Nephron (organoid): ENCODE results near the gene HCFC2.

Source experiments
- H3K27ac Mint-ChIP-seq, 3 experiments: 2 replicates each; pipeline ENCODE4 v1.8.0; 2020; ENCODE audit warnings: mixed read lengths in 3 of 3, mild to moderate bottlenecking in 2 of 3, moderate library complexity in 1 of 3
- H3K27me3 Mint-ChIP-seq: 2 replicates; pipeline ENCODE4 v1.8.0; 2021; ENCODE audit warnings: low read depth, mild to moderate bottlenecking, moderate library complexity, mixed read lengths
- H3K36me3 Mint-ChIP-seq: 2 replicates; pipeline ENCODE4 v1.8.0; 2020; ENCODE audit warnings: low read depth, mixed read lengths
- H3K4me1 Mint-ChIP-seq: 2 replicates; pipeline ENCODE4 v1.8.0; 2020; ENCODE audit warnings: mixed read lengths
- H3K4me3 Mint-ChIP-seq, 3 experiments: 2 replicates each; pipeline ENCODE4 v1.8.0; 2020; ENCODE audit warnings: mild to moderate bottlenecking in 3 of 3, mixed read lengths in 3 of 3, moderate library complexity in 2 of 3
- H3K9me3 Mint-ChIP-seq: 2 replicates; pipeline ENCODE4 v1.8.0; 2020; ENCODE audit warnings: mixed read lengths
- CTCF ChIP-seq, 3 experiments: fragments of 200-600 bp; sonication (generic); IDR thresholded peaks; one replicate each; pipeline ENCODE4 v1.5.0; 2021; ENCODE audit warnings: antibody characterized with exemption in 3 of 3; ENCODE audit not compliant: unreplicated experiment in 3 of 3

HCFC2 gene

GRCh38 chr12:104095289-104095688 is 31.0 kb downstream of the HCFC2 start:
- H3K4me3 Mint-ChIP-seq = no peak overlapping the region
- no peaks in the 10 kb centered on the region for H3K4me1 Mint-ChIP-seq
- no peaks in the 10 kb centered on the region for H3K9me3 Mint-ChIP-seq
- peaks cover 61% of the 10 kb centered on the region for H3K36me3 Mint-ChIP-seq
- no peak for TF ChIP-seq CTCF (IDR thresholded peaks at IDR 0.05; ENCODE audit: unreplicated experiment in 3 of 3)
- no peak overlapping the region for H3K27ac Mint-ChIP-seq
- no peaks in the 10 kb centered on the region for H3K27me3 Mint-ChIP-seq

GRCh38 chr12:104097954-104098353 is 33.6 kb downstream of the HCFC2 start:
- no peak overlapping the region for H3K4me3 Mint-ChIP-seq
- no peak overlapping the region for H3K27ac Mint-ChIP-seq
- H3K4me1 Mint-ChIP-seq = no peaks in the 10 kb centered on the region
- no peaks in the 10 kb centered on the region for H3K27me3 Mint-ChIP-seq
- peaks cover 61% of the 10 kb centered on the region for H3K36me3 Mint-ChIP-seq
- no peak for TF ChIP-seq CTCF (IDR thresholded peaks at IDR 0.05; ENCODE audit: unreplicated experiment in 3 of 3)
- H3K9me3 Mint-ChIP-seq = no peaks in the 10 kb centered on the region

GRCh38 chr12:104105461-104105860 is 41.1 kb downstream of the HCFC2 start:
- Mint-ChIP-seq H3K4me1 (peaks cover 6% of the 10 kb centered on the region), H3K4me3 (no peak overlapping the region), H3K9me3 (no peaks in the 10 kb centered on the region), H3K36me3 (peaks cover 18% of the 10 kb centered on the region), H3K27me3 (no peaks in the 10 kb centered on the region), H3K27ac (no peak overlapping the region)
- TF ChIP-seq CTCF (IDR thresholded peaks at IDR 0.05; ENCODE audit: unreplicated experiment in 3 of 3) = no peak

GRCh38 chr12:104106965-104107364 is 42.6 kb downstream of the HCFC2 start:
- H3K4me3 Mint-ChIP-seq = no peak overlapping the region
- H3K27me3 Mint-ChIP-seq = no peaks in the 10 kb centered on the region
- no peak for TF ChIP-seq CTCF (IDR thresholded peaks at IDR 0.05; ENCODE audit: unreplicated experiment in 3 of 3)
- peaks cover 6% of the 10 kb centered on the region for H3K4me1 Mint-ChIP-seq
- H3K27ac Mint-ChIP-seq = no peak overlapping the region
- H3K9me3 Mint-ChIP-seq = no peaks in the 10 kb centered on the region
- peaks cover 9% of the 10 kb centered on the region for H3K36me3 Mint-ChIP-seq

- Mint-ChIP-seq H3K4me3 (no peak overlapping the region), H3K4me1 (peaks cover 6% of the 10 kb centered on the region), H3K27me3 (no peaks in the 10 kb centered on the region), H3K27ac (peak overlapping the region in 1 of 3 experiments; percentile 28), H3K9me3 (no peaks in the 10 kb centered on the region), H3K36me3 (no peaks in the 10 kb centered on the region)
- peak; percentile 81 to 88 (median 85) for TF ChIP-seq CTCF (IDR thresholded peaks at IDR 0.05; ENCODE audit: unreplicated experiment in 3 of 3)
Measured at GRCh38 chr12:104108755-104109445, 44.6 kb downstream of the HCFC2 start.
